AG09309 (cell line): ENCODE data around the gene UACA.
"Not testable (repeated sequence)": the region's sequence is repeated elsewhere in the genome, so short reads cannot be mapped to it uniquely, and the experiment has no call there.

Experiments
- DNase-seq: peaks from one replicate; pipeline ENCODE4 v3.0.0-alpha.2; 2010; ENCODE audit warnings: low read depth
- H3K4me3 ChIP-seq: 2 replicates; pipeline ENCODE4 v1.5.1; 2011; ENCODE audit warnings: mild to moderate bottlenecking, low read depth, low read length, moderate library complexity; ENCODE audit not compliant: control insufficient read depth
- CTCF ChIP-seq: IDR thresholded peaks from 2 replicates; pipeline ENCODE4 v1.5.1; 2011; ENCODE audit warnings: mild to moderate bottlenecking, low read depth, low read length, inconsistent platforms; ENCODE audit not compliant: insufficient read depth, control insufficient read depth; ENCODE audit errors: missing control alignments

UACA gene

GRCh38 chr15:70742928-70743327 lies 20.4 kb downstream of the UACA start:
- no peak for TF ChIP-seq CTCF

GRCh38 chr15:70741677-70742293 lies 21.6 kb downstream of the UACA start:
- DNase-seq, result no peak

More at GRCh38 chr15:70742928-70743327, 20.4 kb downstream of the UACA start:
- no peak overlapping the region for H3K4me3 ChIP-seq
- DNase-seq, result no peak

GRCh38 chr15:70741107-70741531 lies 22.2 kb downstream of the UACA start:
- H3K4me3 ChIP-seq, result no peak overlapping the region
- TF ChIP-seq CTCF, result no peak
- DNase-seq, result peak; percentile 67

More at GRCh38 chr15:70741677-70742293, 21.6 kb downstream of the UACA start:
- H3K4me3 ChIP-seq, result no peak overlapping the region
- TF ChIP-seq CTCF, result no peak

- H3K4me3 ChIP-seq, DNase-seq: not testable (repeated sequence)
These were observed 28.3 kb downstream of the UACA start for GRCh38 chr15:70735040-70735439.

- no peak for TF ChIP-seq CTCF
These were observed 34.2 kb downstream of the UACA start for GRCh38 chr15:70729164-70729563.

GRCh38 chr15:70726753-70727152 lies 36.6 kb downstream of the UACA start:
- no peak for TF ChIP-seq CTCF
- no peak overlapping the region for H3K4me3 ChIP-seq
- no peak for DNase-seq

More at GRCh38 chr15:70729164-70729563, 34.2 kb downstream of the UACA start:
- H3K4me3 ChIP-seq, result no peak overlapping the region
- DNase-seq, result no peak

- TF ChIP-seq CTCF, result no peak
- no peak overlapping the region for H3K4me3 ChIP-seq
- no peak for DNase-seq
These were observed 39.4 kb downstream of the UACA start for GRCh38 chr15:70723927-70724326.
